MM.1S (cell line): ENCODE measurements around the gene TSPAN32.

Experiments used
- DNase-seq: peaks from one replicate; pipeline ENCODE4 v3.0.0-alpha.2; 2015
- H2AFZ ChIP-seq: fragments of 300-600 bp; sonication (generic); 2 replicates; pipeline ENCODE4 v1.6.0; 2016; ENCODE audit warnings: antibody characterized with exemption, low read length
- H3F3A ChIP-seq: fragments of 300-600 bp; sonication (generic); 2 replicates; pipeline ENCODE4 v1.6.1; 2016; ENCODE audit warnings: mild to moderate bottlenecking, antibody characterized with exemption, low read length, moderate library complexity, mixed read lengths; ENCODE audit not compliant: insufficient read depth
- H3K27ac ChIP-seq: fragments of 300-600 bp; sonication (generic); 2 replicates; pipeline ENCODE4 v1.5.1; 2016; ENCODE audit warnings: mild to moderate bottlenecking, low read length
- H3K27me3 ChIP-seq: fragments of 300-600 bp; sonication (generic); replicated peaks from 2 replicates; pipeline ENCODE4 v1.6.0; 2016; ENCODE audit warnings: low read length; ENCODE audit not compliant: insufficient read depth
- H3K36me3 ChIP-seq: fragments of 300-600 bp; sonication (generic); replicated peaks from 2 replicates; pipeline ENCODE4 v1.6.1; 2016; ENCODE audit warnings: mild to moderate bottlenecking, low read length, mixed read lengths; ENCODE audit not compliant: insufficient read depth
- H3K4me1 ChIP-seq: fragments of 300-600 bp; sonication (generic); 2 replicates; pipeline ENCODE4 v1.6.1; 2016; ENCODE audit warnings: low read length, mixed read lengths
- H3K4me2 ChIP-seq: fragments of 300-600 bp; sonication (generic); 2 replicates; pipeline ENCODE4 v1.6.0; 2016; ENCODE audit warnings: low read depth, low read length
- H3K4me3 ChIP-seq: fragments of 300-600 bp; sonication (generic); 2 replicates; pipeline ENCODE4 v1.5.1; 2016; ENCODE audit warnings: low read length, mixed read lengths
- H3K79me2 ChIP-seq: fragments of 300-600 bp; sonication (generic); 2 replicates; pipeline ENCODE4 v1.6.1; 2016; ENCODE audit warnings: mixed run types, low read length, mixed read lengths
- H3K9ac ChIP-seq: fragments of 300-600 bp; sonication (generic); 2 replicates; pipeline ENCODE4 v1.6.1; 2016; ENCODE audit warnings: low read length, mixed read lengths
- H3K9me2 ChIP-seq: fragments of 300-600 bp; sonication (generic); replicated peaks from 2 replicates; pipeline ENCODE4 v1.6.1; 2016; ENCODE audit warnings: mild to moderate bottlenecking, low read length, mixed read lengths; ENCODE audit not compliant: insufficient read depth
- H3K9me3 ChIP-seq: fragments of 300-600 bp; sonication (generic); replicated peaks from 2 replicates; pipeline ENCODE4 v1.6.1; 2016; ENCODE audit warnings: mild to moderate bottlenecking, low read length, mixed read lengths; ENCODE audit not compliant: insufficient read depth
- H4K20me1 ChIP-seq: fragments of 300-600 bp; sonication (generic); 2 replicates; pipeline ENCODE4 v1.6.1; 2016; ENCODE audit warnings: mild to moderate bottlenecking, low read length, moderate library complexity, mixed read lengths; ENCODE audit not compliant: insufficient read depth
- EZH2 ChIP-seq: fragments of 300-600 bp; sonication (generic); optimal IDR thresholded peaks from 2 replicates; pipeline ENCODE3; 2017; ENCODE audit warnings: low read depth, mild to moderate bottlenecking, antibody characterized with exemption, low read length, mixed read lengths
- EZH2phosphoT487 ChIP-seq: fragments of 300-600 bp; sonication (generic); IDR thresholded peaks from 2 replicates; pipeline ENCODE4 v1.6.1; 2018; ENCODE audit warnings: antibody characterized with exemption, low read length
- TF ChIP-seq, protein P1 (sequence below): fragments of 300-600 bp; sonication (generic); IDR thresholded peaks from 2 replicates; pipeline ENCODE4 v1.5.1; 2016; ENCODE audit warnings: antibody characterized with exemption, low read length, mixed read lengths

Gene TSPAN32

GRCh38 chr11:2262301-2263070 lies 39.3 kb upstream of the TSPAN32 start:
- H3K9me3 ChIP-seq: no peaks in the 10 kb centered on the region
- no peaks in the 10 kb centered on the region for H3K79me2 ChIP-seq
- H3K36me3 ChIP-seq: no peaks in the 10 kb centered on the region
- H2AFZ ChIP-seq: no peak overlapping the region
- H4K20me1 ChIP-seq: no peaks in the 10 kb centered on the region
- H3K27ac ChIP-seq: no peak overlapping the region
- H3K9me2 ChIP-seq: no peaks in the 10 kb centered on the region
- H3K27me3 ChIP-seq: peaks cover 88% of the 10 kb centered on the region
- peaks cover 5% of the 10 kb centered on the region; the same call in 1 of the 2 replicates for H3F3A ChIP-seq
- DNase-seq: no peak
- TF ChIP-seq EZH2phosphoT487 (no peak), EZH2 (no peak)
- TF ChIP-seq, protein P1, sequence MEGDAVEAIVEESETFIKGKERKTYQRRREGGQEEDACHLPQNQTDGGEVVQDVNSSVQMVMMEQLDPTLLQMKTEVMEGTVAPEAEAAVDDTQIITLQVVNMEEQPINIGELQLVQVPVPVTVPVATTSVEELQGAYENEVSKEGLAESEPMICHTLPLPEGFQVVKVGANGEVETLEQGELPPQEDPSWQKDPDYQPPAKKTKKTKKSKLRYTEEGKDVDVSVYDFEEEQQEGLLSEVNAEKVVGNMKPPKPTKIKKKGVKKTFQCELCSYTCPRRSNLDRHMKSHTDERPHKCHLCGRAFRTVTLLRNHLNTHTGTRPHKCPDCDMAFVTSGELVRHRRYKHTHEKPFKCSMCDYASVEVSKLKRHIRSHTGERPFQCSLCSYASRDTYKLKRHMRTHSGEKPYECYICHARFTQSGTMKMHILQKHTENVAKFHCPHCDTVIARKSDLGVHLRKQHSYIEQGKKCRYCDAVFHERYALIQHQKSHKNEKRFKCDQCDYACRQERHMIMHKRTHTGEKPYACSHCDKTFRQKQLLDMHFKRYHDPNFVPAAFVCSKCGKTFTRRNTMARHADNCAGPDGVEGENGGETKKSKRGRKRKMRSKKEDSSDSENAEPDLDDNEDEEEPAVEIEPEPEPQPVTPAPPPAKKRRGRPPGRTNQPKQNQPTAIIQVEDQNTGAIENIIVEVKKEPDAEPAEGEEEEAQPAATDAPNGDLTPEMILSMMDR: no peak
- peaks cover 7% of the 10 kb centered on the region; the same call in 1 of the 2 replicates for H3K4me1 ChIP-seq
- H3K4me3 ChIP-seq: no peak overlapping the region
- H3K4me2 ChIP-seq: no peak overlapping the region
- H3K9ac ChIP-seq: no peak overlapping the region

DNA sequence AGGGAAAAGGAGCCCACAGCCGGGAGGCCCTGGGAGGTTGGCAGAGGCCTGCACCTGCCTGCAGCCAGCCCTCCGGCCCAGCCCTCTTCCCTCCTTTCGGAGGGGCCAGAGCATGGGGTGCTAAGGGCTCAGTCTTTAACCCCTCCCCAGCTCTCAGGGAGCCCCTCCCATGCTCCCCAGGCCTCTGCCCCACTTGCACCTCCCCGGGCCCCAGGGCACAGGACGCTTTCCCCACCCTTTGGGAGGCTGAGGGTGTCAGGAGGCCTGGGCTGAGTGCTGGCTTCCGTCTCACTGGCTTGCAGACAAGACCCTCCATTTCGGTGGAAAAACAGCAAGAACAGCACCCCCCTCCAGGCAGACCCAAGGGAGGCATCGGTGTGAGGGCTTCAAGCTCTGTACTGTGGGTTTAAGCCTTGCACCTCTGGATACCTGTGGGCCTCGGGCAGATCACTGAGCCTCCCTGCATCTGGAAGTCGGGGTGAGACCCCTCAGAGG lies 38.7 kb upstream of the TSPAN32 start:
- H3K4me1 ChIP-seq: peaks cover 7% of the 10 kb centered on the region; the same call in 1 of the 2 replicates
- H3K79me2 ChIP-seq: no peaks in the 10 kb centered on the region
- no peak for DNase-seq
- H3K9me3 ChIP-seq: no peaks in the 10 kb centered on the region
- TF ChIP-seq EZH2phosphoT487 (no peak), EZH2 (no peak)
- TF ChIP-seq, protein P1: no peak
- H3K4me3 ChIP-seq: no peak overlapping the region
- H3K27ac ChIP-seq: no peak overlapping the region
- H3F3A ChIP-seq: peaks cover 5% of the 10 kb centered on the region; the same call in 1 of the 2 replicates
- no peaks in the 10 kb centered on the region for H4K20me1 ChIP-seq
- H3K36me3 ChIP-seq: no peaks in the 10 kb centered on the region
- no peaks in the 10 kb centered on the region for H3K9me2 ChIP-seq
- no peak overlapping the region for H3K4me2 ChIP-seq
- H2AFZ ChIP-seq: no peak overlapping the region
- no peak overlapping the region for H3K9ac ChIP-seq
- H3K27me3 ChIP-seq: peaks cover 89% of the 10 kb centered on the region

DNA sequence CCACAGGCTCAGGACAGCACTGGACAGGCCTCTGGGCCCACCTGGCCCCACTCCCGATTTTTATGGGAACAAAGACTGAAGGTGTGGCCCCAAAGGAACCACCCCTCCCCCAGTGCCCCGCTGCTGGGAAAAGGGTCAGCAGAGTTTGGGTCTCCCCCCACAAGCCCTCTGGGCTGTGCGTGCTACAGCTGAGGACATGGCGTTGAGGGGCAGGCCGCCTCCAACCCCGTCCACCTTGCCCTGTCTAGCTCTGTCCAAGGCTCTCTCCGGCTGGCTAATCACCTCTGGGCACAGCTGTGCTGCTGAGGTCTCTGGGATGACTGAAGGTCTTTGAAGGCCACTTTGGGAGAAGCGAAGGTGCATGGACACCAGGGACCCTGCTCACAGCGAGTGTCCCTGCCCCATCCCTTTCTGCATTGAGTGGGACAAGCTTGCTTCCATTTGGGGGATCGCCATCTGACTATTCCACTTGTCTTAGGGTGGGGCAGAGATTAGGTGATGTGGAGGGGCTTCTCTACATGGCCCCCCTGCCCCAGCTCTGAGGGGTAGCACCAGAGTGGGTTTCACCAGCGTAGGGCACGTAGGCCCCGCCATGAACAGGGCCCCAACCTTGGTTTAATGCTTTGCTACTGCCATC lies 38.0 kb upstream of the TSPAN32 start:
- peaks cover 5% of the 10 kb centered on the region; the same call in 1 of the 2 replicates for H3F3A ChIP-seq
- no peak for DNase-seq
- TF ChIP-seq EZH2phosphoT487: no peak
- TF ChIP-seq, protein P1: no peak
- TF ChIP-seq EZH2: no peak
- H3K4me3 ChIP-seq: no peak overlapping the region
- no peaks in the 10 kb centered on the region for H3K9me2 ChIP-seq
- no peaks in the 10 kb centered on the region for H3K9me3 ChIP-seq
- H3K4me1 ChIP-seq: peaks cover 7% of the 10 kb centered on the region; the same call in 1 of the 2 replicates
- no peaks in the 10 kb centered on the region for H3K36me3 ChIP-seq
- H3K27me3 ChIP-seq: peaks cover 87% of the 10 kb centered on the region
- H2AFZ ChIP-seq: no peak overlapping the region
- H3K27ac ChIP-seq: no peak overlapping the region
- no peaks in the 10 kb centered on the region for H4K20me1 ChIP-seq
- H3K9ac ChIP-seq: no peak overlapping the region
- no peaks in the 10 kb centered on the region for H3K79me2 ChIP-seq
- H3K4me2 ChIP-seq: no peak overlapping the region
